ENCODE measurements around the gene IRF1.

Gene IRF1

DNA sequence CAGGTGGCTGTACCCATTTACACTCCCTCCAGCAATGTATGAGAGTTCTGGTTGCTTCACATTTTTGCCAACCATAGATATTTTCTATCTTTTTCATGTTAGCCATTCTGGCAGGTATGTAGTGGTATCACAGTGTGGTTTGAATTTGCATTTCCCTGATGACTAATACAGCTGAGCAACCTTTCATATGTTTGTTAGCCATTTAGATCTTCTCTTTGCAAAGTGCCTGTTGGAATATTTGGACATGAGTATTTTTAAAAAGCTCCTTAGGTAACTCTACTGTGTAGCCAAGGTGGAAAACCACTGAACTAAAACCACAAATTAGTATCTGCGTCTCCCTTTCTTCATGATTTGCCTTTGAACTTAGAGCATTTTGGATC, 31.9 kb downstream of the IRF1 start:
- Histone ChIP-seq H3K36me3 (ENCODE audit: insufficient read depth, low read length) (no peaks in the 10 kb centered on the region), H3K9ac (ENCODE audit: insufficient read length) (no peak overlapping the region), H3K9me3 (ENCODE audit: low read depth, low read length) (no peaks in the 10 kb centered on the region), H3K4me3 (no peak overlapping the region), H3K27ac (no peak overlapping the region)
- DNase-seq (ENCODE audit: low read depth, low spot score), result no peak
- TF ChIP-seq FOXP2 (optimal IDR thresholded peaks at IDR 0.05; ENCODE audit: control extremely low read depth, extremely low read length, insufficient read depth) (no peak), POLR2AphosphoS5 (IDR thresholded peaks at IDR 0.05; ENCODE audit: borderline replicate concordance, low read depth, low read length) (no peak), EZH2 (IDR thresholded peaks at IDR 0.05) (no peak)

DNA sequence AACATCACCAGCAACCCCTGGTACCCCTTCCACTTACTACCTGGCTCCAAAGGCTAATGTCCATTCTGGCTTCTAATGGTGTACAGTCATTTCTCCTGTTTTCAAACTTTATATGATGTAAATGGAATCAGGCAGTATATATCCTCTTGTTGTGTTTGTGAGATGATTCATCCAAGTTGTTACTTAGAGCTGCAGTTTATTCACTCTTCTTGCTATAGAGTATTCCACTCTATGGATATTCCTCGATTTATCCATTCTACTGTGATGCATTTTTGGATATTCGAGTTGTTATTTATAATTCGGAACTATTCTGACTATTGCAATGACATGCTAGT, 32.4 kb downstream of the IRF1 start:
- no peak for DNase-seq (ENCODE audit: low read depth, low spot score)
- Histone ChIP-seq H3K9me3 (ENCODE audit: low read depth, low read length) (no peaks in the 10 kb centered on the region), H3K27ac (no peak overlapping the region), H3K4me3 (no peak overlapping the region), H3K9ac (ENCODE audit: insufficient read length) (no peak overlapping the region), H3K36me3 (ENCODE audit: insufficient read depth, low read length) (no peaks in the 10 kb centered on the region)
- TF ChIP-seq FOXP2 (optimal IDR thresholded peaks at IDR 0.05; ENCODE audit: control extremely low read depth, extremely low read length, insufficient read depth), result no peak
- no peak for TF ChIP-seq POLR2AphosphoS5 (IDR thresholded peaks at IDR 0.05; ENCODE audit: borderline replicate concordance, low read depth, low read length)
- TF ChIP-seq EZH2 (IDR thresholded peaks at IDR 0.05), result no peak

GRCh38 chr5:132457371-132458225, 33.0 kb downstream of the IRF1 start:
- DNase-seq (ENCODE audit: low read depth, low spot score), result no peak
- TF ChIP-seq POLR2AphosphoS5 (IDR thresholded peaks at IDR 0.05; ENCODE audit: borderline replicate concordance, low read depth, low read length) (no peak), FOXP2 (optimal IDR thresholded peaks at IDR 0.05; ENCODE audit: control extremely low read depth, extremely low read length, insufficient read depth) (no peak), EZH2 (IDR thresholded peaks at IDR 0.05) (no peak)
- Histone ChIP-seq H3K36me3 (ENCODE audit: insufficient read depth, low read length) (no peaks in the 10 kb centered on the region), H3K9me3 (ENCODE audit: low read depth, low read length) (no peaks in the 10 kb centered on the region), H3K9ac (ENCODE audit: insufficient read length) (no peak overlapping the region), H3K27ac (no peak overlapping the region), H3K4me3 (no peak overlapping the region)

DNA sequence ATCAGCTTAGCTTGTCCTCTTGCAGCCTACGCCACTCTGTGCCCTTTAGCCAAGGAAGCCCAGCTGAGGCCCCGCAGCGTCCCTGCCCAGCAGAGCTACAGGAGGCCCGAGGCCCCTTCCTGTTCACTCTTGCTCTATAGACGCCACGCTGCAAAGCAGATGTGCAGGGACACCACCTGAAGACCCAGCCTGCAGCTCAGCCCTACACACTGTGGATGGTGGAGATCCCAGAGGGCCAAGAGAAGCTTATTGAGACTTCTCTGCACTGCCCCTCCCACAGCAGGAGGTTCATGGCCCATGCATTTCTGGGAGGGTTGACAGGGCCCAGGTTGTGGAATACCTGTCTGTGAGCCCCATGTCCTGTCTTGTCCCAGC, 33.6 kb downstream of the IRF1 start:
- Histone ChIP-seq H3K4me3 (no peak overlapping the region), H3K36me3 (ENCODE audit: insufficient read depth, low read length) (no peaks in the 10 kb centered on the region), H3K9me3 (ENCODE audit: low read depth, low read length) (no peaks in the 10 kb centered on the region), H3K27ac (no peak overlapping the region), H3K9ac (ENCODE audit: insufficient read length) (no peak overlapping the region)
- no peak for DNase-seq (ENCODE audit: low read depth, low spot score)
- TF ChIP-seq EZH2 (IDR thresholded peaks at IDR 0.05) (no peak), POLR2AphosphoS5 (IDR thresholded peaks at IDR 0.05; ENCODE audit: borderline replicate concordance, low read depth, low read length) (no peak), FOXP2 (optimal IDR thresholded peaks at IDR 0.05; ENCODE audit: control extremely low read depth, extremely low read length, insufficient read depth) (no peak)

DNA sequence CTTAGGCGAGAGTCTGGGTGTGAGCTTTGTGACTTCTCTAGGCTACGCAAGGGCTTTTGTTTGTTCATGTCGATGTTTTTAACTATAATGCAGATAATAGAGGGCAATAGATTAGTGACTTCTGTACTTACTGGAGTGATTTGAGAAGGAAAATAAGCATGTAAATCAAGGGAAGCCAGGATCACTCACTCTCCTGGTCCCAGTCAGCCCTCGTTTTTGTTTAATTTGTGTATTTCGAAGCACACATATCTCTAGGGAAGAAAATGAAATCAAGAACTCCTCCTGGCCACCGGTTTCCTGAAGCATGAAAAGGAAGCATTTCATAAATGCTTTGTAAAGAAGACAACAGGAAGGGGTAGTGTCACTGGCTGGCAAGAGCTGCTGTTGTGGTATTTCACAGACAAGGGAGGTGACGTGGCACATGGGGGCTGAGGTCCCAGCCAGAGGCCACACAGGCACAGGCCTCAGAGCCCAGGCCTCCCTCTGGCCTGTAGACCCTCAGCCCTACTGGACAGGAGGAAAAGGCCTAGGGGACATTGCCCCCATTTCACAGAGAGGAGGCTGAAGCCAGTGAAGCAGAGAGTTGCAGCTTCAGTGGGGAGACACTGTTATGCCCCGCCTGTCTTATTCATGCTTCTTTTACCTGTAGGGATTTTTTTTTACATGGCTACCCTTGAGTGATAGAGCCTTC, 34.1 kb downstream of the IRF1 start:
- TF ChIP-seq FOXP2 (optimal IDR thresholded peaks at IDR 0.05; ENCODE audit: control extremely low read depth, extremely low read length, insufficient read depth) (no peak), EZH2 (IDR thresholded peaks at IDR 0.05) (no peak)
- Histone ChIP-seq H3K27ac (no peak overlapping the region), H3K9ac (ENCODE audit: insufficient read length) (no peak overlapping the region), H3K36me3 (ENCODE audit: insufficient read depth, low read length) (no peaks in the 10 kb centered on the region), H3K4me3 (no peak overlapping the region), H3K9me3 (ENCODE audit: low read depth, low read length) (no peaks in the 10 kb centered on the region)
- no peak for DNase-seq (ENCODE audit: low read depth, low spot score)

GRCh38 chr5:132455614-132456115, 34.9 kb downstream of the IRF1 start:
- Histone ChIP-seq H3K4me3 (no peak overlapping the region), H3K27ac (no peak overlapping the region), H3K9me3 (ENCODE audit: low read depth, low read length) (no peaks in the 10 kb centered on the region), H3K36me3 (ENCODE audit: insufficient read depth, low read length) (no peaks in the 10 kb centered on the region), H3K9ac (ENCODE audit: insufficient read length) (no peak overlapping the region)
- TF ChIP-seq EZH2 (IDR thresholded peaks at IDR 0.05), result no peak
- no peak for TF ChIP-seq POLR2AphosphoS5 (IDR thresholded peaks at IDR 0.05; ENCODE audit: borderline replicate concordance, low read depth, low read length)
- TF ChIP-seq FOXP2 (optimal IDR thresholded peaks at IDR 0.05; ENCODE audit: control extremely low read depth, extremely low read length, insufficient read depth), result no peak
- DNase-seq (ENCODE audit: low read depth, low spot score), result no peak

- no peak for DNase-seq (ENCODE audit: low read depth, low spot score)
These were observed 36.2 kb downstream of the IRF1 start for GRCh38 chr5:132454361-132454760.

GRCh38 chr5:132451387-132451786, 39.2 kb downstream of the IRF1 start:
- TF ChIP-seq EZH2 (IDR thresholded peaks at IDR 0.05), result no peak
- no peak for TF ChIP-seq FOXP2 (optimal IDR thresholded peaks at IDR 0.05; ENCODE audit: control extremely low read depth, extremely low read length, insufficient read depth)
- no peak for TF ChIP-seq POLR2AphosphoS5 (IDR thresholded peaks at IDR 0.05; ENCODE audit: borderline replicate concordance, low read depth, low read length)
- Histone ChIP-seq H3K9ac (ENCODE audit: insufficient read length) (no peak overlapping the region), H3K36me3 (ENCODE audit: insufficient read depth, low read length) (no peaks in the 10 kb centered on the region), H3K9me3 (ENCODE audit: low read depth, low read length) (no peaks in the 10 kb centered on the region), H3K27ac (no peak overlapping the region), H3K4me3 (no peak overlapping the region)
- no peak for DNase-seq (ENCODE audit: low read depth, low spot score)

More at GRCh38 chr5:132454361-132454760, 36.2 kb downstream of the IRF1 start:
- TF ChIP-seq EZH2 (IDR thresholded peaks at IDR 0.05), result no peak
- no peak for TF ChIP-seq POLR2AphosphoS5 (IDR thresholded peaks at IDR 0.05; ENCODE audit: borderline replicate concordance, low read depth, low read length)
- no peaks in the 10 kb centered on the region for H3K36me3 ChIP-seq (ENCODE audit: insufficient read depth, low read length)
- H3K9me3 ChIP-seq (ENCODE audit: low read depth, low read length), result no peaks in the 10 kb centered on the region
- no peak overlapping the region for H3K4me3 ChIP-seq
- no peak overlapping the region for H3K9ac ChIP-seq (ENCODE audit: insufficient read length)
- H3K27ac ChIP-seq, result no peak overlapping the region
